Activated CD4-positive, CD25-positive, alpha-beta regulatory T cell (primary cell): ENCODE data around the gene GSK3B.

Experiments
- DNase-seq, 4 experiments: peaks; one replicate each; lab custom pipeline; 2025; lab: John Stamatoyannopoulos, UW

Gene GSK3B

DNA sequence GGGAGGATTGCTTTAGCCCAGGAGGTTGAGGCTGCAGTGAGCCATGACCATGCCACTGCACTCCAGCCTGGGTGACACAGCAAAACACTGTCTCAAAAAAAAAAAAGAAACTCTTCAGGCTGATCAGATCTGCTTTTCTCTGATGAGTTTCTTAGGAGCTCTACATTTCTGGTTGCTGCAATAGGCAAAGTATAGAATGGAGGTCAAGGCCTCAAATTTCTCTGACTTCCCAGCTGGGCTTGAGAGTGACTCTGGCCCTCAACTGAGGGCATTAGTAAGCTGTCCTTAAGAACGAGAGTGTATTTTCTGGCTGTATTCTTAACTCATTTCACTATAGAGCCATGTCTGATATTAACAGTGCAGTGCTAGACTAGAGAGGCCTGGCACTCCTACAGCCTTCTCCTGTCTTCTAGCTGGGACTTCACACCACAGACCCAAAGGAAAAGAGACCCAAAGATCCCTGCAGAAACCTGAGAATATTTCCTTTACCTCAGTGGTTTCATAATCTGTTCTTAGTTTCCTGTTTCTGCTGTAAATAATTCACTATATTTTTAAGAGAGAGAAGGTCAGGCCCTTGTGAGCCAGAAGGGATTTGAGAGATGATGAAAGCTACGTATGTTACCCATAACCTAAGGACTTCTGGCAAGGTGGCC, 314.4 kb downstream of the GSK3B start:
- no peak for DNase-seq

DNA sequence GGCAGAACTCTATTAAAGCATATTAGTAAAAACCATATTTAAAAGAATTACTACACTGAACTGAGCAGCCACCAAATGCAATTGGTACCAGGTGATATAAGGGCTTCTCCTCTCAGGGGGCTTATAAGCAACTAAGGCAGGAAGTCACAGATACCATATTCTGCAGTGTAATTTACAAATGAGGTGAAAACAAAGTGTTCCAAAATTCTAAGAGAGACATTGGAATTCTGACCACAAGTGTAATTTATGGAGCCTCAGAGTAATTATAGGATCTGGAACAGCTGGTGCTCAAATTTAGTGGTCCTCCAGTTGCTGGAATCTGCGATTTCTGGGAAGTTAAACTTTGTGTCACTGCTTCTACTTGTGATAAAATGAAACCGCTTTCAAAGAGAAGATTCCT, 315.4 kb downstream of the GSK3B start:
- no peak for DNase-seq

DNA sequence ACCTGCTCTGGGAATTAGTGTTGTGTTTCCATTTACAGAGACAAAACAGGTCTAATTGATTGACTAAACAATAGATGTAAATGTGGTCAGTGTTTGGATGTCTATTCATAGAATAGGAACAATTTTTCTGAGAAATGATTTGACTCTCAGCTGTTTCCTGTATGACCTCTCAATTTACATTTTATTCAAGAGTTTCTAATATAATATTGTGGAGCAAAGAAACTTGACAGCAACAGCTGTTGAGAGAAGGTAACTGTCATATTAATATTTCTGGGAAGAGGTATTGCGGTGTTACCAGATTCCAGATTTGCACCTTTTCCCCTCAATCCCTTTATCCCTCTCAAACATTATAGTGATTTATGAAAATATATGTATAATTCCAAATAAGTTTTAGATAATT, 316.1 kb downstream of the GSK3B start:
- DNase-seq: no peak

DNA sequence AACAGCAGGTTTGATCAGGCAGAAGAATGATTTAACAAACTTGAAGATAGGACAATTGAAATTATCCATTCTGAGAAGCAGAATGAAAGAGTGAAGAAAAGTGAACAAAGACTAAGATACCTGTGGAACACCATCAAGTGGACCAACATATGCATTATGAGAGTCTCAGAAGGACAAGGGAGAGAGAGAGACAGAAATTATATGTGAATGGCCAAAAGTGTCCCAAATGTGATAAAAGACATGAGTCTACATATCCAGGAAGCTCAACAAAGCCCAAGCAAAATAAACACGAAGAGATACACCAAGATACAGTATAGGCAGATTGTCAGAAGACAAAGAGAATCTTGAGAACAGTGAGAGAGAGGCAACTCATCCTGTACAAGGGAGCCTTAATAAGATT, 317.9 kb downstream of the GSK3B start:
- no peak for DNase-seq

DNA sequence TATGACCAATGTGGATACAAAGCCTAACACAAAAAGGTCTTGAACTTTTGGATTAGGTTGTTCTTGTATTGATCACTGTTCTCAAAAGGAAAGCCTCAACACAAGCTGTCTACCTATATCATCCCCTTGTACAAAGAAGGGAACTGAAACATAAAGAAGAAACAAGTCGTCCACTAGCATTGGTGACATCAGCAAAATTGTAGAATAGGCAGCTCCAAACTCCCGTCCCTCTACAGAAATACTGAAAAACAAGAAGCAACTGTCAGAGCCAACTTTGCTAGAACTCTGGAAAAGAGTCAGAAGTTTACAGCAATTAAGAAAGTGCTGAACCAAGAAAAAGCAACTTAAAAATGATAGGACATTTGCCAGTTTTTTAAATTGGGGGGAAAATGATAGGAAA, 319.8 kb downstream of the GSK3B start:
- no peak for DNase-seq
